Thyroid gland (tissue), 4 donors: ENCODE data around the gene GYPE.
"Not testable (repeated sequence)": the region's sequence is repeated elsewhere in the genome, so short reads cannot be mapped to it uniquely, and the experiment has no call there.

ENCODE experiments used
- POLR2A ChIP-seq, 2 donors: fragments of 450-650 bp; IDR thresholded peaks; one replicate each; pipeline ENCODE4 v1.6.1; 2017; ENCODE audit warnings: antibody characterized with exemption in 2 of 2, mild to moderate bottlenecking in 2 of 2, moderate library complexity in 1 of 2
- TF ChIP-seq, protein P1 (sequence below), 6 experiments: fragments of 200-600 bp in 3 of 6; fragments of 450-650 bp in 3 of 6; sonication (generic) in 3 of 6; IDR thresholded peaks; one replicate each; pipeline ENCODE4 v1.5.1; 2016 to 2019; ENCODE audit warnings: antibody characterized with exemption in 6 of 6, mild to moderate bottlenecking in 2 of 6, inconsistent platforms in 1 of 6, moderate library complexity in 1 of 6

GRCh38 chr4:143849296-143849695, 56.1 kb downstream of the GYPE start:
- not testable (repeated sequence) for TF ChIP-seq POLR2A (IDR thresholded peaks at IDR 0.05)
- TF ChIP-seq, protein P1, sequence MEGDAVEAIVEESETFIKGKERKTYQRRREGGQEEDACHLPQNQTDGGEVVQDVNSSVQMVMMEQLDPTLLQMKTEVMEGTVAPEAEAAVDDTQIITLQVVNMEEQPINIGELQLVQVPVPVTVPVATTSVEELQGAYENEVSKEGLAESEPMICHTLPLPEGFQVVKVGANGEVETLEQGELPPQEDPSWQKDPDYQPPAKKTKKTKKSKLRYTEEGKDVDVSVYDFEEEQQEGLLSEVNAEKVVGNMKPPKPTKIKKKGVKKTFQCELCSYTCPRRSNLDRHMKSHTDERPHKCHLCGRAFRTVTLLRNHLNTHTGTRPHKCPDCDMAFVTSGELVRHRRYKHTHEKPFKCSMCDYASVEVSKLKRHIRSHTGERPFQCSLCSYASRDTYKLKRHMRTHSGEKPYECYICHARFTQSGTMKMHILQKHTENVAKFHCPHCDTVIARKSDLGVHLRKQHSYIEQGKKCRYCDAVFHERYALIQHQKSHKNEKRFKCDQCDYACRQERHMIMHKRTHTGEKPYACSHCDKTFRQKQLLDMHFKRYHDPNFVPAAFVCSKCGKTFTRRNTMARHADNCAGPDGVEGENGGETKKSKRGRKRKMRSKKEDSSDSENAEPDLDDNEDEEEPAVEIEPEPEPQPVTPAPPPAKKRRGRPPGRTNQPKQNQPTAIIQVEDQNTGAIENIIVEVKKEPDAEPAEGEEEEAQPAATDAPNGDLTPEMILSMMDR (IDR thresholded peaks at IDR 0.05): not testable (repeated sequence)
